HG03378 (cell line): Measurements from ENCODE around the gene CCDC160.

Experiments
- ATAC-seq: cut with Tn5 transposase; IDR thresholded peaks from one replicate; pipeline ENCODE4 v1.9.1; 2021; ENCODE audit warnings: mild to moderate bottlenecking, moderate library complexity; ENCODE audit not compliant: unreplicated experiment

CCDC160 gene

GRCh38 chrX:134294548-134294947, 57.6 kb downstream of the CCDC160 start:
- ATAC-seq, result no peak
